Stimulated activated CD8-positive, alpha-beta memory T cell treated with anti-CD3 and anti-CD28 coated beads, Interleukin-4, amount 100 ng/mL, for 1 hour (primary cell): ENCODE measurements around the gene KRTAP1-1.
"Not testable (repeated sequence)": the region's sequence is repeated elsewhere in the genome, so short reads cannot be mapped to it uniquely, and the experiment has no call there.

Experiments used
- DNase-seq, 2 donors: peaks; one replicate each; pipeline ENCODE4 v3.0.0-alpha.2; 2020; ENCODE audit warnings: low read depth in 2 of 2, low spot score in 1 of 2

Gene KRTAP1-1

GRCh38 chr17:41040783-41041571, at the start of gene KRTAP1-1:
KRTAP1-1 (minus strand) TSS chr17:41041450; CDS start chr17:41041397, 53 bp downstream.
- not testable (repeated sequence) for DNase-seq

GRCh38 chr17:41088760-41089352, 47.6 kb upstream of the KRTAP1-1 start:
- DNase-seq = not testable (repeated sequence)

- DNase-seq = not testable (repeated sequence)
These were observed 43.0 kb upstream of the KRTAP1-1 start, which contains the start of gene KRTAP4-7 for GRCh38 chr17:41084100-41084856. KRTAP4-7 (plus strand) TSS chr17:41084150; CDS start chr17:41084207, 57 bp downstream.

- DNase-seq = not testable (repeated sequence)
These were observed 42.2 kb upstream of the KRTAP1-1 start for GRCh38 chr17:41083427-41083826.

GRCh38 chr17:41082626-41083025, 41.4 kb upstream of the KRTAP1-1 start:
- DNase-seq = no peak

GRCh38 chr17:41076788-41077187, 35.5 kb upstream of the KRTAP1-1 start:
- no peak for DNase-seq

GRCh38 chr17:41073676-41074075, 32.4 kb upstream of the KRTAP1-1 start:
- DNase-seq = no peak

- no peak for DNase-seq
These were observed 30.5 kb upstream of the KRTAP1-1 start for GRCh38 chr17:41071606-41072360.

GRCh38 chr17:41069031-41069430, 27.8 kb upstream of the KRTAP1-1 start:
- no peak for DNase-seq

GRCh38 chr17:41067281-41067680, 26.0 kb upstream of the KRTAP1-1 start:
- DNase-seq = no peak

- no peak for DNase-seq
These were observed 24.8 kb upstream of the KRTAP1-1 start, which contains the start of gene KRTAP2-4 for GRCh38 chr17:41065829-41066624. KRTAP2-4 (minus strand) TSS chr17:41065879; CDS start chr17:41065845, 34 bp downstream.

GRCh38 chr17:41065016-41065689, 23.9 kb upstream of the KRTAP1-1 start:
- not testable (repeated sequence) for DNase-seq

GRCh38 chr17:41064301-41064700, 23.1 kb upstream of the KRTAP1-1 start:
- DNase-seq = no peak

- DNase-seq = no peak
These were observed 22.2 kb upstream of the KRTAP1-1 start for GRCh38 chr17:41063449-41063848.

GRCh38 chr17:41061964-41062363, 20.7 kb upstream of the KRTAP1-1 start:
- DNase-seq = no peak

- DNase-seq = no peak
These were observed 18.9 kb upstream of the KRTAP1-1 start, which contains the start of gene KRTAP2-3 for GRCh38 chr17:41060052-41060604. KRTAP2-3 (minus strand) TSS chr17:41060114; CDS start chr17:41060050, 64 bp downstream.

- not testable (repeated sequence) for DNase-seq
These were observed 18.2 kb upstream of the KRTAP1-1 start for GRCh38 chr17:41059276-41060051.

- DNase-seq = no peak
These were observed 17.5 kb upstream of the KRTAP1-1 start for GRCh38 chr17:41058741-41059140.
